HFF-Myc (cell line): ENCODE data around the gene UBN1.
A peak's percentile ranks its signal among the peaks of the same experiment; 100 is the strongest.

Experiments
- DNase-seq: peaks from one replicate; pipeline ENCODE4 v3.0.0-alpha.2; 2011; ENCODE audit warnings: low read depth; ENCODE audit errors: extremely low read depth
- H3K4me3 ChIP-seq: replicated peaks from 2 replicates; pipeline ENCODE4 v1.5.1; 2011; ENCODE audit warnings: low read depth, mild to moderate bottlenecking, control low read depth, low read length
- TF ChIP-seq, protein P1 (sequence below): IDR thresholded peaks from 2 replicates; pipeline ENCODE4 v1.5.1; 2012; ENCODE audit warnings: mild to moderate bottlenecking, low read depth, low read length, control low read depth; ENCODE audit errors: missing control alignments

The UBN1 gene

DNA sequence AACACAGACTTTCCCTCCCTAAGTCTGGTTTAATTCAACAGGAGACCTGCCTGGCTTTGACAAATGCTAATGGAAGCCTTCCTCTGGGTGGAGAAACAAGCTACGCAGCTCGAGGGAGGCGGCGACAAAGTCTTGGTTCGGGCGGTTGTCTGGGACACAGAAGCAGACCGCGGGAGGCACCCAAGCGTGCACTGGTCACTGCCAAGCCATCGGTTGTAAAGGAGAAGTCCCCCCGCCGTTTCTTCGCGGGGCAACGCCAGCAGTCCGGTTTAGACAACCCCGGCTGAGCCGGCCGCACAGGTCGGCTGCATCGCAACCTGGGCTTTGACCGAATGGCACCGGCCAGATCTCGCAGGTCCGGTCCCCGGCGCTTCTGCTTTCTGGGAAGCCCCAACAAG is 779 bp upstream of the UBN1 start:
- H3K4me3 ChIP-seq, result peak overlapping the region; percentile 94
- TF ChIP-seq, protein P1, sequence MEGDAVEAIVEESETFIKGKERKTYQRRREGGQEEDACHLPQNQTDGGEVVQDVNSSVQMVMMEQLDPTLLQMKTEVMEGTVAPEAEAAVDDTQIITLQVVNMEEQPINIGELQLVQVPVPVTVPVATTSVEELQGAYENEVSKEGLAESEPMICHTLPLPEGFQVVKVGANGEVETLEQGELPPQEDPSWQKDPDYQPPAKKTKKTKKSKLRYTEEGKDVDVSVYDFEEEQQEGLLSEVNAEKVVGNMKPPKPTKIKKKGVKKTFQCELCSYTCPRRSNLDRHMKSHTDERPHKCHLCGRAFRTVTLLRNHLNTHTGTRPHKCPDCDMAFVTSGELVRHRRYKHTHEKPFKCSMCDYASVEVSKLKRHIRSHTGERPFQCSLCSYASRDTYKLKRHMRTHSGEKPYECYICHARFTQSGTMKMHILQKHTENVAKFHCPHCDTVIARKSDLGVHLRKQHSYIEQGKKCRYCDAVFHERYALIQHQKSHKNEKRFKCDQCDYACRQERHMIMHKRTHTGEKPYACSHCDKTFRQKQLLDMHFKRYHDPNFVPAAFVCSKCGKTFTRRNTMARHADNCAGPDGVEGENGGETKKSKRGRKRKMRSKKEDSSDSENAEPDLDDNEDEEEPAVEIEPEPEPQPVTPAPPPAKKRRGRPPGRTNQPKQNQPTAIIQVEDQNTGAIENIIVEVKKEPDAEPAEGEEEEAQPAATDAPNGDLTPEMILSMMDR, result no peak
- DNase-seq, result no peak

GRCh38 chr16:4847774-4848587 is 700 bp downstream of the UBN1 start:
- TF ChIP-seq, protein P1, result no peak
- H3K4me3 ChIP-seq, result peak overlapping the region; percentile 94
- DNase-seq, result no peak

GRCh38 chr16:4850211-4850610 is 2.9 kb downstream of the UBN1 start:
- TF ChIP-seq, protein P1, result no peak
- H3K4me3 ChIP-seq, result peak overlapping the region; percentile 94

GRCh38 chr16:4852221-4852872 is 5.1 kb downstream of the UBN1 start:
- TF ChIP-seq, protein P1, result no peak
- DNase-seq, result no peak
- H3K4me3 ChIP-seq, result no peak overlapping the region

More at GRCh38 chr16:4850211-4850610, 2.9 kb downstream of the UBN1 start:
- DNase-seq, result no peak

DNA sequence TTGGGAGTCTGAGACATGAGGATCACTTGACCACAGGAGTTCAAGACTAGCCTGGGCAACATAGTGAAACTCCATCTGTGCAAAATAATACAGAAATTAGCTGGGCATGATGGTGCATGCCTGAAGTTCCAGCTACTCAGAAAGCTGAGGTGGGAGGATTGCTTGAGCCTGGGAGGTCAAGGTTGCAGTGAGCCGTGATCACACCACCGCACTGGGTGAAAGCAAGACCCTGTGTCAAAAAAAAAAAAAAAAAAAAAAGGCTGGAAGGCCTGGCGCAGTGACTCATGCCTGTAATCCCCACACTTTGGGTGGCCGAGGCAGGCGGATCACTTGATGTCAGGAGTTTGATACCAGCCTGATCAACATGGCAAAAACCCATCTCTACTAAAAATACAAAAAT is 8.1 kb downstream of the UBN1 start:
- TF ChIP-seq, protein P1, result no peak
- DNase-seq, result no peak
- no peak overlapping the region for H3K4me3 ChIP-seq

DNA sequence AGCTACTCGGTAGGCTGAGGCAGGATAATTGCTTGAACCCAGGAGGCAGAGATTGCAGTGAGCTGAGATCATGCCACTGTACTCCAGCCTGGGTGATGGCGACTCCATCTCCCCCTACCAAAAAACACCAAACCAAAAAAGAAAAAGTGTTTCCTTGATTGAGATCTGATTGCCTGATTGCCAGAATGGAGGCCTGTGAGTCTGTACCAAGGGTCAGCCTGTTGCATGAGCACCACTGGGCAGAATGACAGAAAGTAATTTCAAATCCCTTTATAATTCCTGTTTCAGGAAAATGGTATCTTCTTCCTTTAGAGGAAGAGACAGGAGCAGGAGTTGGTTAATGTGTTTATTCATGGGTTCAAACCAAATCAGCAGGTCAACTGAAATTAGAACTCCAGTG is 8.5 kb downstream of the UBN1 start:
- no peak overlapping the region for H3K4me3 ChIP-seq
- TF ChIP-seq, protein P1, result no peak
- no peak for DNase-seq
